Activated CD4-positive, alpha-beta T cell treated with anti-CD3 and anti-CD28 coated beads, Interleukin-2, amount 50 U/mL, for 1 hour (primary cell): Measurements from ENCODE around the gene TNNC1.

Source experiments
- DNase-seq: peaks from one replicate; pipeline ENCODE4 v3.0.0-alpha.2; 2020

The TNNC1 gene

DNA sequence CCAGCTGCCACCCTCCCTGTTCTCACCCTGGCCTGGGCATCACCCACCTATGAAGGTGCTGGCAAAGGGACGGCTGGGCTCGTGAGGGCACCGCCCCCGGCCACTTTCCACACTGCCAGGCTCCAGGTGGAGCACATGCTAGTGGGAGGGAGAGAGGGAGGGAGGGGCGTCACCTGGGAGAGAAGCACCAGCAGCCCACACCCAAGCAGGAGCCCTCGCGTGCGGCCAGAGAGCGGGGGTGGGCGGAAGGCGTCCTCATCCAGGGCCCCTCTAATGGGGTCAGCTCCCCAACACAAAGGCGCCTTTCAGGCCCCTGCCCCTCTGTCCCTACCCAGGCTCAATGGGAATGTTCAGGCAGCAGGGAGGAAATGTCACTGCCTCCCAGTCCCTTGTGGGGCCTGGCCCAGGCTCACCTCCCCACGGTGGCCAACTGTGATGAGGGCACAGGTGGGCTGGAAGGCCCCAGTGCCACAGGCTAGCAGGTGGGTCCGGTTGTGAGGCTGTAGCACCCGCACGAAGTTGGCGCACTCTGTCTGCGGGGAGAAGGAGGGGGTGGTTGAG, 12.0 kb downstream of the TNNC1 start:
- DNase-seq = no peak

DNA sequence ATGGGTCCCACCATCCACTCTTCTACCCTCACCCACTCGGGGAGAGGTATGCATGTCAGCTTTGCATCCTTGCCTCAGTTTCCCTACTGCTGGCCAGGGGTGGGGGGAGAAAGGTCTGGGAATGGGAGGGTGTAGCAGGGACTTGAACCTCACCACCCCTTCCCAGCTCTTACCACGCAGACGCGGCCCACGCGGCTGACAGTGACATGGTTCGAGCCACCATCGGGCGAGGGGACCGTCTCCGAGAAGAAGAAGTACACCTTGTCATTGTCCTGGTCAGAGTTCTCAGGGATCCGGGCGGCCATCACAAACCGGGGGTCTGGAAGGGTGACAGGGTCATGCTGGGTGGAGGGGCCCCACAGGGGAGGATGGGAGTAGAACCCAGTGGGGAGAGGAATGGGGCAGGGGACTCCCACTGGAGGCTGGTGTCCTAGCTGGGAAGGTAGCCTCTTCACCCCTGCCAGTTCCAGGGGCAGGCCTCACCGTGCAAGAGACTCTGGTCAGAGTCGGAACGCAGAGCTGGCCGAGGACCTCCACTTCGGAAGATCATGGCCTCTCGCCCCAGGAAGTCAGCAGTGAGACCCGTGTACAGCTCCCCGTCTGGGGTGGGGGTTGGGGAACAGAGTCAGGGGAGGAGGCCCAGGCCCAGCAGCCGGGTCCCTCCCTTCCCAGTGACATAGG, 12.6 kb downstream of the TNNC1 start:
- DNase-seq = no peak

DNA sequence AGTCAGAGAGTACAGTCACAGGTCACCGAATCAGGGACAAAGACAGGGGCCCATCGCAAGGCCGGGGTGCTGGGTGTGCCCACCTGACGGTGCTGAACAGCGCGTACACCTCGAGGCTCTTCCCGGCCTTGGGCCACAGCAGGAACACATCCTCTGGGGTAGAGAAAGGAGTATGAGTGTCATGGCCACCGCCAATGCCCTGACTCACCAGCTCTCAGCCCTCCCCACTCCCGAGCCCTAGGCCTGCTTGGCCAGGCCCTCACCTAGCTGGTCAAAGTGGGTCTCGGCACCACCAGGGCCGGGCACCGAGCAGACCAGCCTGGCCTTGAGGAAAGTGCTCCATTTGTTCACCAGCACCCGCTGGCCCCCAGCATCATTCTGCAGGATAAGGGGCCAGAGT, 13.2 kb downstream of the TNNC1 start:
- no peak for DNase-seq

DNA sequence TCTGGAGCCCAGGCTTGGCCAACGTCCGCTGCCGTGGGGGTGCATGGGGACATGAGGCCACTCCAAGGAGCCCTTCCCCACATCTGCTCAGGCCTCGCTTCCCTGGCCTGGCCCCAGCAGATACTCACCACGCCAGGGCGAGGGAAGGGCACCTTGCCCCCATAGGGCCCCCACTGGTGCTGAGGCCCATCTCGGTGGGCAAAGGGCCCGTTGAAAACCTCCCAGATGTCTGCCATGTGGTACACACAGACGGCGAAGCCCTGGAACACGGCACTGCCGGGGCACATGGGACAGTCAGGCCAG, 13.6 kb downstream of the TNNC1 start:
- DNase-seq = no peak

DNA sequence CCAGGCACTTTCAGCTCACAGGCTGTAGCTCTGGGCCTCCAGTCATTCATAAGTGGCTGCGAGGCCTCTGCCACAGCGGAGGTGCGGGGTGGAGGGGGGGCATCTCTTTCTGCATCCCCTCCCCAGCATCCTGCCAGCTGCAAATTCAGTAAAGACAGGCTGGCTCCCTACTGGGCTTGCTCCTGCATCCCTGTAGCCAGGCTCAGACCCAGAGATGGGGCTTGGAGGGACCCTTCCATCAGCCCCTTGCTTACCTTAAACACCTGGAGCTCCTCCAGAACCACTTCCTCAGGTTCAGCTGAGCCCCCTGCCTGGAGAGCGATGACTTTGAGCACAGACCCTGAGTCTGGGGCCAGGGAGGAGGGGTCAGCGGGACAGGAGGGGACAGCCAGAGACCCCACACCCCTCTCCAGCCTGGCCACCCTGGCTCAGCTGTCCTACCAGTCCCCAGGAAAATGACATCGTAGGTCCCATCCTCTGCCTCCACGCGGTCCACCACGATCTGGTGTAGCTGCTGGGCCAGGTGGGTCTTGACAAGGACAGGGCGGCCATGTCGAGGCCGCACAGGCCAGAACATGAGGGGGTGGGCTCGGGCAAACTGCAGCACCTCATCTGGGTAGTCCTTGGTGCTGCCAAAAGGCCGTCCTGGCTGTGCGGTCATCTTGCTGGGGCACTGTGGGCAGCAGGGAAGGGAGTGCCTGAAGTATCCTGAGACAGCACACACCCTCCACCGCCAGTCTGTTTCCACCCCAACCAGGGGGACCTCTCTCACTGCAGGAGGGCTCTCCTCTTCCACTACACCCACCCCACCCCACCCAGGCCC, 14.2 kb downstream of the TNNC1 start:
- no peak for DNase-seq

DNA sequence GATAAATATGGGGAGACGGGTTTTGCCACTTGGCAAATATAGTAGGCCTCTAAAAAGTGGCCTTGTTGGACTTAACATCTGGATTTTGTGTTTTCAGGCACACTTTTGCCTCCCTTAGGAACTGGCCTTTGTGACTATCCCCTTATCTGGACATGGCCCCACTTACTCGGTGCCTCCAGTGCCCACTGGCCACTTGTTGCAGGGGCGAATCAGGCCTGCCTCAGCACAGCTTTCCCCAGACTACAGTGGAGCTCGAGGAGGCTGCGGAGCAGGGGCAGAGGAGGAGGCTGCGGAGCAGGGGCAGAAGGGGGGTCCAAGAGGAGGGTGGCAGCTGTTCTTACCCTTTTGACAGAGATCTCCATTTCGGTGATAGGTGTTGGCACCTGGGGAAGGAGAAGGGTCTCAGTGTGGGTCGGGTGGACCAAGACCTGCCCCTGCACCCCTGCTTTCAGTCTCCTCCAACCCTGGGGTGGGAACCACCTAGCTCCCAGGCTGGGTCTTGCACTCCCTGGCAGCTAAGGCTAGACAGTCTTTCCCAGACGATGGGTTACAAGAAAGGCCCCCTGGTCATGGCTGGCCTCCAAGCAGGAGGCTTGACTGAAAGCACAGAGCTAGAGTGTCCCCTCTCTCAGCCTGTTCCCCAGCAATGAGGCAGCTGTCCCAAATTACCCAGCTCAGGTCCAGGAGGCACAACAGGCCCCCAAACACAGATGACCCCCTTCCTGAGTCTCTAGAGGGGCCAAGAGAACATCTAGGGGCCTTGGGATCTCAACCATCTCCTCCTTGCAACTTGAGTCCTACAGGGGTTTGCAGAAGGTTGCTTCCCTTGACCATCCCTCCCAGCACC, 15.0 kb downstream of the TNNC1 start:
- no peak for DNase-seq

DNA sequence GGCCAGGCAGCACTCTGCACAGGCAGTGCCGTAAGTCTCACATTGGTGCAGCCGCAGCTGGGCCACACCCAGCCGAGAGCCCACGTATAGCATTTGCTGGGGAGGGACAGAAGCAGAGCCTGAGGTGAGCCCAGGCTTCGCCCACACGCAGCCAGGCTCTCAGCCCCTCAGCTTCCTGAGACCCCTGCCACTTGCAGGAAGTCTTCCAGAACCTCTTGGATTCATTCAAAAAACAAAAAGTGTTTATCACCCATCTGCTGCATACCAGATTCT, 15.8 kb downstream of the TNNC1 start:
- no peak for DNase-seq

DNA sequence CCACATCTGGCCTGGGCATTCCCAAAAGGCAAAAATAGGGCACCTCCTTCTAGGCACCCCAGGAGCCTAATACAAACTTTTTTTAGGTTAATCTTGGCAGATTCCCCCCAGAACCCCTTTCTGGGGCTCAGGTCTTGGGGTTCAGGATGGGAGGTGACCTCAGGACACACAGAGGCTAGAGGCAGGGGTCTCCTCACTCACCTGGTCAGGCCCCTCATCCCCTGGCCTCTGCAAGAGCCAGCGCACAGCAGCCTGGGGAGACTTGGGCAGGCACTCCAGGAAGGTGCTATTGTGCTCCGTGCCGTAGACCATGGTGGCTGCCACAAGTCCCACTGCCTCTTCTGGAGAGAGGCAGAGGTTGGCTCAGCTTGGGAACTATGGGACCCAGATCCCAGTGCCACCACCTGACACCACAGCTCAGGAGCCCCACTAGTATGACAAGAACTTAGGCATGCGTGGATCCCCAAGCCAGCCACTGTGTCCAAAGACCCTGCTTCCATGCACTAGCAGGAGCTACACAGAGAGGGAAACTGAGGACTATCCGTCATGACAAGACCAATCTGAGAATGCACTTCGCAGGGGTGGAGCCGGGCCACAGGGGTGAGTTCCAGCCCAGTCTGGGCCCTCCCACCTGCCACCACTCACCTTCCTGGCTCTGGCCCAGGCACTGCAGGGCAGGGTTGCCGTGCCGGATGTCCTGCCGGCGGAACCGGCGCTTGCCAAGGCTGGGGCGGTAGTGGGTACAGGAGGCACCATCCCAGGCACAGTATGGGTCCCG, 16.3 kb downstream of the TNNC1 start:
- no peak for DNase-seq

DNA sequence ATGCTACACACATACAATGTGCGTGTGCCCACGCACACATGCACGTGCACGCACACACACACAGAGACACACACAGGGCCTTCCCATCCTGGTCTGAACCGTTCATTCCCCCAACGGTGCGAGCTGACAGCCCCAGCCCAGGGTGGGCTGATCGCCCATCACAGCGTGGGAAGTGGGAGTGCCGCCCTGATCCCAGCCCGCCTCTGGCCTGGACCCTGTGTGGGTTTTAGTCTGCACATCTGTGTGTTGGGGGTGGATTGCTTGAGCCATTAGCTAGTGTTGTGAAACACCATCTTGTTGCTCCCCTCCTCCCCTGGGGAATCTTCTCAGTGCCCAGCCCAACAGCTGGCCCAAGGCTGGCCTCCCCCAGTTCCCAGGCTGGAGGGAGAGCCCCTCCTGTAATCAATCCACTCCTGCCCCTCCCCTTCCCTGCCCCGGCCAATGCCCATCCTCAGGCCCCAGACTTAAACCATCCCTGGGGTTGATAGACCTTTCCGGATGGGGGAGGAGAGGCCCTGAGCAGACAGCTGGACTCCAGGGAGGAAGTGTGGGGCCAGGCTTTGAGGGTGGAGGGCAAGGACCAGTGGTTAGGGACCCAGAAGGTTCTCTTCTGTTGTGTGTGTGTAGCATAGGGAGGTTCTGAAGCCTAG, 17.2 kb downstream of the TNNC1 start:
- DNase-seq = no peak

DNA sequence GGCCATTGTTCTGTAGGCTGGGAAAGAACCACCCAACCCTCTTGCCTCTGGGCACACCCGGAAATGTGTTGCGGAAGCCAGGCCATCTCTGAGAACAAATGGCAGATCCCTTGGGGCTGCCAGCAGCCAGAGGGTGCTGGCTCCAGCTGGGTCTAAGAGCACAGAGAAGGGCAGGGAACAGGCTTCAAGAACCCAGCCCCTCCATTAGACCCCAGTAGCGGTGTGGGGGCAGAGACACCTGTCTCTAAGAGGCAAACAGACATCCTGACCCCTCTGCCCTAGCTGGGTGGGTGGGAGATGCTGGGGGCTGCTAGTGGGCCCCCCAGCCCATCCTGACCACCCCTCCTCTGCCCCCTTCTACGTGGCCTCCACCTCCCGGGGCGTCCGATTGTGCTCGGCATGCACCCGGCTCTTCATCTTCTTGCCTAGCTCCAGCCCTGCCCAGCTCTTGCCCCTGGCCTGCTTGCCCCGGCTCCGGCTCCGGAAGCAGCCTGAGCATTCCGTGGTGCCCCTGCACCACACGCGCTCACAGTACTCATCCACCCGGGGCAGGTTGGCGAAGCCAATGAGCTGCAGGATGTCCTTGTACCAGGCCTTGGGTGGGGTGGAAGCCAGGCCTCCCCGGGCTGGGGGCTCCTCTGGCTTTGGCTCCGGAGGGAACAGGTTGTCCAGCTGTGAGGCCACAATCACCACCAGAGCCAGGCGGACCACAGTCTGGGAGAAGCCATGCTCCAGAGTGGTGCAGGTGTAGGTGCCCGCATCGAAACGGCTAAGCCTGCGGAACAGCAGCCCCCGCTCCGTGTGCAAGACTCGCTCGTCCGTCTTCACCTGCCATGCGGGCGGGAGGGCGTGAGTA, 18.4 kb downstream of the TNNC1 start:
- DNase-seq = no peak

DNA sequence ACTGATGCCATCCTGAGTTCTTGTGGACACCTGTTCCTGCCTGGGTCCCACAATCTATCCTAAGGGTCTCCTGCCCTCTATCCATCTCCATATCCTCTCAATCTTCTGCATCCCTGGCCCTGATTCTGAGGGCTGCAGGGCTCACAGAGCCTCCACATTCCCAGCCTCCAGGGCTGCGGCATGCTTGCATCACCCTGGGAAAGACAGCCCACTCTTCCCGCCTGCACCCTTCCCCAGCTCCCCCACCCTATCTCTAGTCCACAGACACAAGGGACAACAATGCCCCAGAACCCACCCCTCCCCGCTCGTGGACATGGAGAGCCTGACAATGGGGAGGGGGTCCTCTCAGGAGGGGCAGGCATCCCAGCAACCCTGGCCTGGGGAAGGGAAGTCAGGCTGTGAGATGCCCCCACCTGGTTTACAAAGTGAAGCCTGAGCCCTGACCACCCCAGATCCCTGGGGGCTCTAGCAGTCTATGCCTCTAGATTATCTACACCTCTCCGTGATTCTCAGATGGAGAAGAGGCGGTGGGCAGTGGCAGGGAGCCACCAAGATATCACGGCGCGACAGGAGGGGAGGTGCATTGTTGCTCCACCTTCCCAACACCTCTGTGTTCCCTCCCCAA, 19.2 kb downstream of the TNNC1 start:
- no peak for DNase-seq

DNA sequence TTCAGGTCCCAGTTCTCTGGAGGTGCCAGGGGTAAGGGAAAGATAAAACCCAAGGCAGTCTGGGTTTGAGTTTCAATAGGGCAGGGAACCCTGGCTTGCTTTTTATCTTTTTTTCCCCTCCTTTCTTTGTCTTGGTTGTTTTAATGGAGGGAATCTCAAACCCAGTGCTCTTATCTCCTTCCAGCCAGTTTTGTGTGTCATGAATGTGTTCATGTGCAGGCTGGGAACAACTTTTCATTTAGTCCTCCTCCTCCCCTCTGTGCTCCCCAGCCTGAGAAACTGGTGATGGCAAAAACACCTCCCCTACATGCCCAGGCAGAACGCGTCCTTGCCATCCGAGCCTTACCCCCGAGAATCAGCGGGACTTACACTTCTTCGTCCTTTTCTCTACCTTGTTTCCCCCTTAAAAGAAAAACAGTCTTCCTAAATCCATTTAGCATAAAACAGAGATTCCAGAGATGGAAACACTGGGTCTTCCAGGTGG, 19.8 kb downstream of the TNNC1 start:
- no peak for DNase-seq

DNA sequence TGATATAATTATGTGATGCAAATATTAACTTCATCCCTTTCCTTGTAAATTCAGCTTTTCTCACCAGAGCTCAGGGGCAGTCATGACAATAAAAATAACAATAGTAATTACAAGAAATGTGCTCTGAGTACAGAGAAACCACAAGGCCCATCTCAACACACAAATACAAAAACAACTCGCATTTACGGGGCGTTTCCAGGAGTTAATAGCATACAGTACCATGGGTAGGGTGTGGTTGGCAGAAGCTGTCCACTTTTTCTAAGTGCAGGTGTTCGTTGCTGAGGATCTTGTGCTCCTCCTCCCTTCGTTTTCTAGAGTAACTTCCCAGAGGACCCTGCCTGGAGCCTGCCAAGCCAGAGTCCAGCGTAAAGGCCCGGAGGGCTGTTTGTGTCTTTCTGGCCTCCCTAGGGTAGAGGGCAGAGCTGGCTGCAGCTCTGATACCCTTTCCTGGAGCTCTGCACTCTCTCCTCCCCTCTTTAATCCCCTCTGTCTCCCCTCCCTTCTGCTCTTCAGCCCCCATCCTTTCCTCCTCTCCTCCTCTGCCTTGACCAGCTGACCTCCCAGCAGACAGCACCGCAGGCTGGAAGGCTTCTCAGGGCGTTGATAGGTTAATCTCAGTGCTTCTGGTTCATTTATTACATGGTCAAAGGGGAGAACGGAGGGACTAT, 20.4 kb downstream of the TNNC1 start:
- no peak for DNase-seq

DNA sequence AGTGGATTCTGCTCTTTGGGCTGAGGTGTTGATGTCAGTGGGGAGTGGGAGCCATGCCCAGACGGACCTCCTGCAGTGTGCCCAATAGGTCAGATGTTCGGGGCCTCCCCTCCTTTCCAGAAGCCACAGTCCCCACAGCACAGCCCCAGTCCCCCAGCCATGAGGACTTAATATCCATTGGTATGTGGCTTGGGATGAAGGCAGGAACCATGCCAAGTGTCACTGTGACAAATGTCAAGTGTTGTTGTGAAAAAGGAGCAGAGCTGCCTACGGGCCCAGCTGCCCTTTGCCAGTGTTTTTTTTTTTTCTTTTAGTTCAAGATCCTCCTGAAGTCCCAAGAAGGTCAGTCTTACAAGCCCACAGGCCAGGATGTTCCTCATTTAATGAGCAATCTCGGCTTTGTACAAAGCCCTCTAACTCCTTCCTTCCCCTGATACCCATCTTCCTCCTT, 21.1 kb downstream of the TNNC1 start:
- DNase-seq = no peak

DNA sequence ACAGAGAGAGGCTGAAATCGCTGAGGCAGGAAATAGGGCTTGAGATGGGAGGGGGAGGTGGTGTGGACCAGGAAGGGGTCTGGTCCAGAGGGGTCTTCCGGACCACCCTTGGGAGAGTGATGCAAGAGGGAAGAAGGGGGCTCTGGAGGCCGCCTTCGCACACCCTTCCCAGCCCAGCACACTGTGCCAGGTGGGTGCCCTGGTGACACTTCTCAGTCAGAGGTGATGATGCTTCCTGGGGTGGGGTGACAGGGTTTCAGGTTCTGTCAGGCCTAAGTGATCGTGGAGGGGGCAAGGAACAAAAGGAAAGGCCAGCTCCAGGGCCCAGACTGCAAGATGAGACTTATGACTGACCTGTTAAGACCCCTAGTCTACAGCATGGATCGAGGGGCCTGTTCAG, 21.6 kb downstream of the TNNC1 start:
- no peak for DNase-seq

DNA sequence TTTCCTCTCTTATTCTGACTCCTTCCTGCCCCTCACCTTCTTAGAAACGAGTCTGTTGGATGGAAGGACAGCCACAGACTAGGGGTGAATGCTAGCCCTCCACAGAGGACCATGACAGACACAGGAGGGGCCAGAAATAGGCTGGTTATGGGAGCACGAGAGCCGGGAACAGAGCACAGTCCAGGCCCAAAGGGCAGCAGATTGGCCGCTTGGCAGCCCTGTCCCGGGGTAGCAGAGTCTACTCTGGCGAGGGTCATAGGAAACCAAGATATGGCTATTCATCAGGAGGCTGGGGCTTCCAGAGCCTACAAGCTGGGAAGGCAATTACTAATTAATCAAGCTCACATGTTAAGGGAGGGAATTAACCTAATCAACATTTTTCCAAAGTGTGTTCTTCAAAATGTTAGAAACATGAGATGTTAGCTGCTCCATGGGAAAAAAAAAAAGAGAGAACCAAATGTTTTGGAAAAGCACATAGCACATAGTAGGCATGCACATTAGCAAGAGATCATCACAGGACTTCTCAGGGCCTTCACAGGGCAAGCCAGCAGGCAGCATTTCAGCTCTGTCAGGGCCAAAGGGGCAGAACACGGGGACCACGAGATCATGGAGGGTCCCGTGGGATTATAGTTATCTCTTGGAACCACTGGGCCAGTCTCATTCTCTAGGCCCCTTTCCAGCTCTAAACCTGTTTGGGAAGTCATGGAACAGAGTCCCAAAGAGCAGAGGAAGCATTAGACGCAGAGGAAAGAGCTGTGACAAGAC, 22.2 kb downstream of the TNNC1 start:
- no peak for DNase-seq

DNA sequence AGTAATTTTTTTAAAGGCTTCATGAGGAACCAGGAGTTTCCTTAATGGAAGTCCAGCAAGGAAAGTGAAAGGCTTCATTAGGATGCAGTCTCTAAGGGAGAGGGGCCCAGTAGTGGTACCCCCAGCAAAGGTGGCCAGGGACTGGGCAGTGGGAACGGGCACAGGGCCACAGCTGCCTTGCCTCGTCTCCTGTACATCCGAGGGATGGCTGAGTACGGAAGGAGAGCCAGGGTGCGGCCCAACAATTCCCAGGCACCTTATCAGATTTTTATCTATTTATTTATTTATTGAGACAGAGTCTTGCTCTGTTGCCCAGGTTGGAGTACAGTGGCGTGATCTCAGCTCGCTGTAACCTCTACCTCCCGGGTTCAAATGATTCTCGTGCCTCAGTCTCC, 23.4 kb downstream of the TNNC1 start:
- DNase-seq = no peak

DNA sequence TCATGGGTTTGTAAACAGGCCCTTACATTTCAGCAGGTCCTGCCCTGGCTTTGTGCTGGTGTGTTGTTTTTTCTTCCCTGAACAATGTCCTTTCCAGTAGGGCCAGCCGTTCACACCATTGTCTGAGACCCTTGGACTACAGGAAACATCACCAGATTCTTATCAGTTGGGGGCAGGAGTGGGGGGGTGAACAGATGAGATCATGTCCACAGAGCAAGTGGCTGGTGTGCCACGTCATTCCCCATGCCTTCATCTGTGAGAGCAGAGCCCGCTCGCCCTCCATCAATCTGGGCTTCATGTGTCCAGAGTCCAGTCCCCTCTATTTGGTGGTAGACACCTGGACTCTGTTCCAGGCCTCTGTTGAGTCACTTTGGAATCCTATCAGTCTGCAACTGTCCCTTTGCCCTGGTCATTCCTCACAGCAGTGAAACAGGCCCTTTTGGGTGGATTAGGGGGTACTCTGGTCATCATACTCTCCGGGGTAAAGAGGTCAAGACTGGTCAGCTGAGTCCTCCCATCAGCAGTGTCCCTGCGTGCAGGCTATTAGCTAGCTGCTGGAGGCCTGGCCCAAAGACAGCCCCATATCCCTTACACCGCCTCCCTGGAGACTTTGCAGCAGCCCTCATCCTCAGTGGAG, 23.9 kb downstream of the TNNC1 start:
- DNase-seq = no peak

DNA sequence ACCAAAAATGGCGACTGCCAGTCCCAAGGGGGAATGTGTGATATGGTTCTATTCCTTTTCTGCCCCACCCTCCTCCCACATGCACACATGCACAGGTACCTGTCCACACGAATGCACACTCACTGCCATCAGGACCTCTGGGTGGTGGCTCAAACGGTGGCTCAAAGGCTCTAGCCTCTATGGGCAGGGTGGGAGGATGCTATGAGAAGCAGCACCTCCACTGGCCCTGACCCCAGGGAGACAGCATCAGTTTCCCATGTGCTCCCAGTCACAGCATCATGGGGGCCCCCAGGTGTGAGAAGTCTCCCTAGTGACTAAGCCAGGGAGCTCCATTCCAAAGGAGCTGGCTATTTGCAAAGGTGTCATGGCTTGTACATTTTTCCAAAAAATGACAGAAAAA, 24.8 kb downstream of the TNNC1 start:
- no peak for DNase-seq
